Ovary (tissue), 10 donors: ENCODE results near the gene SLC35B4. TPM values are rescaled to one million over a fixed set of nuclear protein-coding genes. Genes with fewer than 3 reads are reported as not detected.

Experiments
- DNase-seq, 5 donors: peaks; one replicate each; pipeline ENCODE4 v3.0.0-alpha.2; 2019 to 2020
- H3K27ac ChIP-seq, 2 donors: fragments of 200-600 bp; one replicate each; pipeline versions ENCODE4 v1.5.1 to v1.8.0; 2019 to 2022
- H3K27me3 ChIP-seq: fragments of 200-600 bp; one replicate; pipeline ENCODE4 v1.8.0; 2022
- H3K36me3 ChIP-seq: fragments of 200-600 bp; sonication (generic); one replicate; pipeline ENCODE4 v1.5.1; 2019
- H3K4me1 ChIP-seq: one replicate; pipeline ENCODE4 v1.8.1; 2013; ENCODE audit warnings: mild to moderate bottlenecking, moderate library complexity; ENCODE audit not compliant: insufficient read depth
- H3K4me3 ChIP-seq: fragments of 200-600 bp; sonication (generic); one replicate; pipeline ENCODE4 v1.5.1; 2017
- H3K9me3 ChIP-seq, 2 donors: fragments of 200-600 bp in 1 of 2; sonication (generic) in 1 of 2; one replicate each; pipeline versions ENCODE4 v1.5.1 to v1.8.1; 2013 to 2019; ENCODE audit warnings: mild to moderate bottlenecking in 1 of 2, moderate library complexity in 1 of 2
- EP300 ChIP-seq: sonication (generic); formaldehyde crosslinking; IDR thresholded peaks from one replicate; pipeline ENCODE4 v1.6.1; 2017; ENCODE audit warnings: antibody characterized with exemption
- POLR2A ChIP-seq: fragments of 450-650 bp; IDR thresholded peaks from one replicate; pipeline ENCODE4 v1.6.1; 2017; ENCODE audit warnings: antibody characterized with exemption, mild to moderate bottlenecking, moderate library complexity
- WGBS, 3 donors: extraction: QIAGEN DNeasy Blood & Tissue Kit in 1 of 3; methylation state at CpG; one replicate each; pipeline versions ENCODE4 v1.1.5 to v1.1.7; 2013 to 2017; 5-methylcytosine and 5-hydroxymethylcytosine counted together
- intact Hi-C, 4 donors: fragments of 100-400 bp; cut with DNase I; formaldehyde crosslinking; loops; one replicate each; pipeline versions ENCODE4 v1.11.0 to v1.15.1; 2022 to 2023
- long read RNA-seq, 3 donors: library from polyadenylated mRNA in 2 of 3; unstranded in 2 of 3; transcript quantifications; one replicate each; pipeline ENCODE4 v2.0.0 and lab custom pipeline, GENCODE V29; 2021 to 2026
- polyA plus RNA-seq, 2 donors: library from polyadenylated mRNA; stranded (reverse); fragments of 200-250 nt in 1 of 2; fragments of 350-450 nt in 1 of 2; fragmentation: Illumina TruSeq in 1 of 2; extraction: RNeasy Lipid Tissue Mini Kit (QIAGEN cat#74804) in 1 of 2; gene quantifications; one replicate each; pipeline ENCODE4 v1.2.3, GENCODE V29; 2013 to 2014
- total RNA-seq, 7 donors: library from RNA; depleted of rRNA in 2 of 7; stranded (reverse); fragments of >200 nt in 2 of 7; fragmentation: NEBNext Ultra II Directional in 3 of 7; extraction: Animal tissue kit (Norgen Biotek cat#: 25700) in 3 of 7; gene quantifications; one replicate each; pipeline versions ENCODE4 v1.1.0 to v1.2.4, GENCODE V29; 2016 to 2023
- TF ChIP-seq, protein P1 (sequence below), 3 donors: fragments of 450-650 bp in 2 of 3; fragments of 200-600 bp in 1 of 3; IDR thresholded peaks; one replicate each; pipeline versions ENCODE4 v1.5.1 to v1.8.0; 2016 to 2022; ENCODE audit warnings: antibody characterized with exemption in 3 of 3, mild to moderate bottlenecking in 1 of 3
- donor health status: DM: no; HTN: no; CAD: no; lungs with moderate emphysema.
- donor health status: DM: no; HTN: no; CAD: no.
- donor health status: Bipolar disorder and iron deficiency.
- donor health status: DM: yes; HTN: yes; CAD: no.
- donor health status: DM: no; HTN: no; CAD: no.
- donor health status: DM: yes; HTN: yes; CAD: no.

Gene SLC35B4, protein sequence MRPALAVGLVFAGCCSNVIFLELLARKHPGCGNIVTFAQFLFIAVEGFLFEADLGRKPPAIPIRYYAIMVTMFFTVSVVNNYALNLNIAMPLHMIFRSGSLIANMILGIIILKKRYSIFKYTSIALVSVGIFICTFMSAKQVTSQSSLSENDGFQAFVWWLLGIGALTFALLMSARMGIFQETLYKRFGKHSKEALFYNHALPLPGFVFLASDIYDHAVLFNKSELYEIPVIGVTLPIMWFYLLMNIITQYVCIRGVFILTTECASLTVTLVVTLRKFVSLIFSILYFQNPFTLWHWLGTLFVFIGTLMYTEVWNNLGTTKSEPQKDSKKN
- total RNA-seq (10 to 100 TPM in 5 of 7 donors, 1 to 10 TPM in 2; 3.9 to 25.7 (median 15.7) TPM), polyA plus RNA-seq (10 to 100 TPM in 1 of 2 donors, 1 to 10 TPM in 1; 4.6 to 22.5 TPM)
- long read RNA-seq, donor 1, full-length matches to known transcripts, result 132 of 160 reads
- long read RNA-seq, donor 1, partial matches to known transcripts, result 10 of 160 reads
- long read RNA-seq, donor 1, other reads (novel, unspliced or antisense), result 18 of 160 reads
- long read RNA-seq, donor 2, full-length matches to known transcripts, result 10 of 10 reads
- long read RNA-seq, donor 2, partial matches to known transcripts, result 0 of 10 reads
- long read RNA-seq, donor 2, other reads (novel, unspliced or antisense), result 0 of 10 reads
- long read RNA-seq, donor 3, full-length matches to known transcripts, result 31 of 50 reads
- long read RNA-seq, donor 3, partial matches to known transcripts, result 5 of 50 reads
- long read RNA-seq, donor 3, other reads (novel, unspliced or antisense), result 14 of 50 reads

DNA sequence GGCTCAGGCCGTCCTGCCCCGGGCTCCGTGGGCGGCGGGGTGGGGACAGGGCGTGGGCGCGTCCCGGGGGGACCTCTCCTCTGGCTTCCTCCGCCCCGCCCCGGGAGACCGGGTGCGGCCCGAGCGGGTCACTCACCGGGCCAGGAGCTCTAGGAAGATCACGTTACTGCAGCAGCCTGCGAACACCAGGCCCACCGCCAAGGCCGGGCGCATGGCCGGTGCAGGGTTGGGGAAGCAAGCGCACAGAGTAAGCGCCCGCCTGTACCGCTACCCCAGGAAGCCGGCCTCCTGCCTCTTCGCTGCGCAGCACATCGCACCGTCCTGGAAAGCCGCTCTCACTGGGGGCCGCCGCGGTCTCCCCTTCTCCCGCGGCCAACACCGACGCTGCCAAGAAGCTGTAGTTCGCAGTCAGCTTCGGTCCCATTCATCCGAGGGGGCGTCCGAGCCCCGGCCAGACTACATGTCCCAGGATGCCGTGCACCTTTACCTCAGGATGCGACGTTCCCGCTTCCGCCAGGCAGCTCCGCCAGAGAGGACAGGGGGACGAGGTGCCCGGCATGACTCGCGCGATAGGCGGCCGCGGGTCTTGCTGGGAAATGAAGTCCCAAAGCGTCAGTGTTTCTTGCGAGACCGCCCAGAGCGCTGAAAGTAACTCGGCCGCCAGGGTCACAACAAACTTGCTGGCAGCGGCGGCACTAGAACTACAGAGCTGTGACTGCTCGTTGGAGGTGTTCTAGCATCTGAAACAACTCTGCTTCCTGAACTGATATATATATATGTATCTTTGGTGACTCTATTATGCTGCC is at the start of gene SLC35B4:
Gene SLC35B4, minus strand, starts transcription at position 392 of the 806 bp plus-strand sequence. Its CDS starts 179 bp downstream, at position 213.
- Histone ChIP-seq H3K27me3 (no peaks in the 10 kb centered on the region), H3K27ac (peak within 1 kb of the TSS; percentile 4 to 54), H3K4me1 (no peaks in the 10 kb centered on the region), H3K36me3 (no peaks in the 10 kb centered on the region), H3K4me3 (peak within 1 kb of the TSS; percentile 91), H3K9me3 (no peaks in the 10 kb centered on the region)
- intact Hi-C loops, result no loop called here
- TF ChIP-seq, protein P1, sequence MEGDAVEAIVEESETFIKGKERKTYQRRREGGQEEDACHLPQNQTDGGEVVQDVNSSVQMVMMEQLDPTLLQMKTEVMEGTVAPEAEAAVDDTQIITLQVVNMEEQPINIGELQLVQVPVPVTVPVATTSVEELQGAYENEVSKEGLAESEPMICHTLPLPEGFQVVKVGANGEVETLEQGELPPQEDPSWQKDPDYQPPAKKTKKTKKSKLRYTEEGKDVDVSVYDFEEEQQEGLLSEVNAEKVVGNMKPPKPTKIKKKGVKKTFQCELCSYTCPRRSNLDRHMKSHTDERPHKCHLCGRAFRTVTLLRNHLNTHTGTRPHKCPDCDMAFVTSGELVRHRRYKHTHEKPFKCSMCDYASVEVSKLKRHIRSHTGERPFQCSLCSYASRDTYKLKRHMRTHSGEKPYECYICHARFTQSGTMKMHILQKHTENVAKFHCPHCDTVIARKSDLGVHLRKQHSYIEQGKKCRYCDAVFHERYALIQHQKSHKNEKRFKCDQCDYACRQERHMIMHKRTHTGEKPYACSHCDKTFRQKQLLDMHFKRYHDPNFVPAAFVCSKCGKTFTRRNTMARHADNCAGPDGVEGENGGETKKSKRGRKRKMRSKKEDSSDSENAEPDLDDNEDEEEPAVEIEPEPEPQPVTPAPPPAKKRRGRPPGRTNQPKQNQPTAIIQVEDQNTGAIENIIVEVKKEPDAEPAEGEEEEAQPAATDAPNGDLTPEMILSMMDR (IDR thresholded peaks at IDR 0.05), result no peak
- TF ChIP-seq EP300, result no peak
- peak; percentile 93 to 95 (median 94) for DNase-seq
- WGBS, 3 donors, result 0 to 1% (median 0%) methylated on average over 54 to 69 of the region's 69 CpGs

DNA sequence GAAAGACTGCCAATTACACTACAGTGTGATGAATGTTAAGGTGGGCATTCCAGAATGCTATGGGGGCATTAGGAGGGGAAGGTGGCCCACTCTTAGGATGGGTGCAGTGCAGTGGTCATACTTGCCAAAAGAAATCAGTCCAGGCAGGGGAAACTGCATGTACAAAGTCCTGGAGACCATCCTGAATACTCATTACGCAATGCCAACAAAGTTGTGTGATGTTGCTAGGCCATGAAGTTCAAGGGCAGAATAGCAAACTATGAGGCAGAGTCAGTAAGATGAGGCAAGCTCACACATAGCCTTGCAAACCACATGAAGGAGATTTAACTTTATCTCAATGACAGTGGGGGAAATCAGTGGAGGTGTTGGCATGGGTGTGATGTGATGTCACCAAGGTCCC is 49.8 kb upstream of the SLC35B4 start:
- no peaks in the 10 kb centered on the region for H3K4me1 ChIP-seq
- DNase-seq, result no peak
- no peaks in the 10 kb centered on the region for H3K27me3 ChIP-seq
- H3K9me3 ChIP-seq, result no peaks in the 10 kb centered on the region
- TF ChIP-seq, protein P1 (IDR thresholded peaks at IDR 0.05), result no peak
- TF ChIP-seq POLR2A (no peak), EP300 (no peak)
- no peaks in the 10 kb centered on the region for H3K36me3 ChIP-seq
- H3K27ac ChIP-seq, result no peak overlapping the region
- WGBS, 3 donors, result 82 to 93% (median 93%) methylated on average over 1 of the region's 1 CpG
- intact Hi-C loops, result no loop called here
- no peak overlapping the region for H3K4me3 ChIP-seq

DNA sequence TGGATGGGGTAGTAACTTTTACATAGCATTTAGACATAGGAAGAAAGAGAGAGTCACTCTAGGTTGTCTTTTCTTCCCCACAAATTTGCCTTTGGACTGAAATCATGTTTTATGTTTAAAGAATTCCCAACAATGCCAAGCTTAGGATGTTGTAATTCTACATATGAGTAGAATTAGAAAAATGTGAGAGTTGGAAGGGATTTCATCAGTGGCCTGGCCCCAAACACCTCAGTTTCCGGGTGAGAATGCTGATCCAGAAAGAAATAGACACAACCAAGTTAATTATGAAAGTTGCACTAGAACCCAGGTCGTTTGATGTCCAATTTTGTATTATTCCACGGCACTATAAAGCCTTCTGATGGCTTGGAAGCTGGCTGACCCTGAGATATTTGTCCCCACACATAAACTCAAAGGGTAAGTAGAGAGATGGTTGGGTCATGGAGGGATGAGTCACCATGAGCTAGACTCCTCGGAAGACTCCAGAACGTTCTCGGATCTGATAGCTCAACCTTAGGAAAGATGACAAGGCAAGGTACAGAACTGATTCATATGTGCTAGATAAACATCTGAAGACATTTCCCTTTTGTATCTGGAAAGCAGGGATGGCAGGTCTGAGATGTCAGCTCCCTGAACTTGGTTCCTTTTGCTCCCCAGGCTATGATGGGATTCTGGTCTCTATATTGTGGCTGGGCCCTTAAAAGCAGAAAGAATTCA is 48.8 kb upstream of the SLC35B4 start:
- Histone ChIP-seq H3K27me3 (no peaks in the 10 kb centered on the region), H3K4me3 (no peak overlapping the region), H3K9me3 (no peaks in the 10 kb centered on the region), H3K4me1 (no peaks in the 10 kb centered on the region), H3K27ac (no peak overlapping the region), H3K36me3 (no peaks in the 10 kb centered on the region)
- DNase-seq, result no peak
- WGBS, 3 donors, result 46 to 55% (median 52%) methylated on average over 6 of the region's 6 CpGs
- intact Hi-C loops, result no loop called here
- TF ChIP-seq POLR2A (no peak), EP300 (no peak)
- TF ChIP-seq, protein P1 (IDR thresholded peaks at IDR 0.05), result no peak

DNA sequence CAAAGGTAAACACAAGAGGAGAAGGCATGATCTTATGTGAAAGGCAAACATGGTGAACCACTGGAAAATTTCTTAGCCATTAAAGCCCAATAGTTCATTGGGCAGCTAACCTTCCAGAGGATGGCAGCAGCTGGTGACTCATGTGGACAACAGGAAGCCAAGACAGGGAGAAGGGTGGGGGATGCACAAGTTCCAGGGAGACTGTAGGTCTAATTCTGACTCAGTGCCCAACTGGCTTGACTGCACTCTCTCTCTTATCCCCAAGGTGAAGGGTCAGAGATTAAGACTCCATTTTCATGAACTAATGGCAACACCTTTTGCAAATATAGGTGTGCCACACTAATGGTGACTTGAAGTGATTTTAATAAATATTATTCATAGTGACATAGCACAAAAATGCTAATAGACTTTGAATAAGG is 47.9 kb upstream of the SLC35B4 start:
- Histone ChIP-seq H3K9me3 (no peaks in the 10 kb centered on the region), H3K27ac (no peak overlapping the region), H3K27me3 (no peaks in the 10 kb centered on the region), H3K4me1 (peaks cover 2% of the 10 kb centered on the region), H3K36me3 (no peaks in the 10 kb centered on the region), H3K4me3 (no peak overlapping the region)
- DNase-seq, result no peak
- TF ChIP-seq, protein P1 (IDR thresholded peaks at IDR 0.05), result no peak
- no peak for TF ChIP-seq EP300
- no peak for TF ChIP-seq POLR2A
- intact Hi-C loops, result no loop called here
